ENCODE data around the gene INPP5D. TPM values are rescaled to one million over a fixed set of nuclear protein-coding genes. Genes with fewer than 3 reads are reported as not detected.
A peak's percentile ranks its signal among the peaks of the same experiment; 100 is the strongest.

Gene INPP5D
- total and polyA plus RNA-seq, 2 of the 13 experiments (the other 11 are each of a cell fraction or from before 2014, with no cell fraction given), result 16.7 to 18.0 TPM

GRCh38 chr2:233065954-233066470 lies 5.9 kb downstream of the INPP5D start:
- ATAC-seq (no peak), FAIRE-seq (no peak), DNase-seq (ENCODE audit: low spot score) (no peak)
- no peaks in the 10 kb centered on the region; a peak in 1 of 5 replicates for H3K27me3 ChIP-seq (ENCODE audit: control insufficient read depth in 1 of 2, insufficient read depth in 2 of 2, low read length in 2 of 2)
- POLR2A ChIA-PET, result interaction anchor here (2.4 kb wide), 1 partner anchor 19 kb away, joined by 9 read pairs; no protein-coding TSS in a partner anchor
- in situ Hi-C loops (cut with HindIII; ENCODE audit: extremely low pct_ligation_motif_present, low pct_unique_long_range_greater_than_20kb), result no loop called here
- no TSS peak for BruUV-seq (replicated peaks)
- 93% methylated on average over 9 of the region's 9 CpGs for WGBS (ENCODE audit: low lambda C conversion rate)
- H3K4me3 ChIP-seq (replicated peaks in 1 of 3; ENCODE audit: insufficient read depth in 1 of 3, low read depth in 2 of 3, low read length in 3 of 3), result no peak overlapping the region
- H3K36me3 ChIP-seq (replicated peaks in 1 of 2; ENCODE audit: control insufficient read depth in 1 of 2, insufficient read depth in 2 of 2, low read length in 2 of 2), result no peaks in the 10 kb centered on the region
- no peaks in the 10 kb centered on the region for H3K9me3 ChIP-seq (ENCODE audit: low read length)
- peak overlapping the region; percentile 55 for H3K27ac ChIP-seq (ENCODE audit: extremely low read length, insufficient read depth, low read length)
- TF ChIP-seq ZNF768 (CRISPR knock-in tag; IDR thresholded peaks at IDR 0.05) (peak; percentile 65), ZFP36L2 (CRISPR knock-in tag; IDR thresholded peaks at IDR 0.05) (no peak), ZNF577 (CRISPR knock-in tag; IDR thresholded peaks at IDR 0.05; ENCODE audit: borderline replicate concordance, low read depth) (no peak), ZNF709 (CRISPR knock-in tag; IDR thresholded peaks at IDR 0.05) (no peak), ZXDC (CRISPR knock-in tag; IDR thresholded peaks at IDR 0.05) (0 out of 2 replicates have a peak, but pooled peaks have one; percentile 12)
- intact Hi-C loops (cut with micrococcal nuclease; ENCODE audit: unreplicated experiment), result no loop called here
- no peak overlapping the region for H3K4me2 ChIP-seq (ENCODE audit: low read depth, low read length)
- H3K9ac ChIP-seq (ENCODE audit: insufficient read depth, low read depth, low read length), result no peak overlapping the region
- H3K79me2 ChIP-seq (ENCODE audit: insufficient read depth, low read length), result no peaks in the 10 kb centered on the region
- CTCF ChIA-PET (ENCODE audit: low intra/inter-chr PET ratio, low total read pairs), result no interaction called here
- no peak overlapping the region for H2AFZ ChIP-seq (ENCODE audit: low read length)
- peaks cover 67% of the 10 kb centered on the region for H3K4me1 ChIP-seq (ENCODE audit: insufficient read depth, low read length)
- H4K20me1 ChIP-seq (ENCODE audit: insufficient read depth, low read length), result 0 out of 2 replicates have a peak, but pooled peaks cover 3% of the 10 kb centered on the region
